ENCODE measurements around the gene RBM3. TPM values are rescaled to one million over a fixed set of nuclear protein-coding genes. Genes with fewer than 3 reads are reported as not detected.

Gene RBM3
- total and polyA plus RNA-seq, 2 experiments from 2014 or later: 64.8 to 135 TPM

DNA sequence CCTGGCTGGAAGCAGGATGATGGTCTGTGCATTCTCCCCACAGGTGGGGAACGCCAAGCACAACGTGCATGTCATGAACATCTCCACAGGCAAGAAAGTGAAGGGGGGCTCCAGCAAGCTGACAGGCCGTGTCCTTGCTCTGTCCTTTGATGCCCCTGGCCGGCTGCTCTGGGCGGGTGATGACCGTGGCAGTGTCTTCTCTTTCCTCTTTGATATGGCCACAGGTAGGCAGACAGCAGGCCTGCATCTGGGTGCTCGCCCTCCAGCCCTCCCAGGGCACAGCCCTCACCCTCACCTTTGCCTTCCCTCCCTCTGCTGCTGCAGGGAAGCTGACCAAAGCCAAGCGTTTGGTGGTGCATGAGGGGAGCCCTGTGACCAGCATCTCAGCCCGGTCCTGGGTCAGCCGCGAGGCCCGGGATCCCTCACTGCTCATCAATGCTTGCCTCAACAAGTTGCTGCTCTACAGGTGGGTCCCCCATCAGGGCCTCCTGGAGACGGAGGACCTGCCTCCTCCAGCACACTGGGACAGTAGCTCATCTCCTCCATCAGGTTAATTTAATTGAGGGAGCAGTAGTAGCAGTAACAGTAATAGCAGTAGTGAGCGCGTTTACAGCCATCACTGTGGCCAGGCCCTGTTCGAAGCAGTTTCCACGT lies 27.6 kb downstream of the RBM3 start:
- no peaks in the 10 kb centered on the region for H3K36me3 ChIP-seq (replicated peaks; ENCODE audit: insufficient read depth, low read depth)
- 81% methylated on average over 17 of the region's 17 CpGs for WGBS (ENCODE audit: low lambda C conversion rate, missing lambda C conversion rate)

DNA sequence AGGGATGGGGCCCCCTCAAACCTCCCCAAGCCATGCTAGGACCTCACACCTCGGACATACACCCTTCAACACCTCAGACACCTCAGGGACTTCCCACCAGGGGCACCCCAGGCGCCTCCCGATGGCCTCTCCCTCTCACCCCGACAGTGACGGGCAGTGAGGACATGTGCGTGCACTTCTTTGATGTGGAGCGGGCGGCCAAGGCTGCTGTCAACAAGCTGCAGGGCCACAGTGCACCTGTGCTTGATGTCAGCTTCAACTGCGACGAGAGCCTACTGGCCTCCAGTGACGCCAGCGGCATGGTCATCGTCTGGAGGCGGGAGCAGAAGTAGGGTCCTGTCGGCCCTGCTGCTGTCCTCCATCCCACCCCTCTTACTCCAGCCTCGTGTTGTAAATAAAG lies 30.4 kb downstream of the RBM3 start:
- DNase-seq (ENCODE audit: low spot score): no peak
- Histone ChIP-seq H3K4me1 (ENCODE audit: insufficient read depth) (no peaks in the 10 kb centered on the region), H3K9me2 (replicated peaks; ENCODE audit: insufficient read depth) (no peaks in the 10 kb centered on the region), H3K79me2 (no peaks in the 10 kb centered on the region), H4K20me1 (ENCODE audit: insufficient read depth, poor library complexity, severe bottlenecking) (no peaks in the 10 kb centered on the region), H2AFZ (no peak overlapping the region), H3K27me3 (no peaks in the 10 kb centered on the region), H3K36me3 (replicated peaks; ENCODE audit: insufficient read depth, low read depth) (no peaks in the 10 kb centered on the region), H3K4me3 (no peak overlapping the region), H3K4me2 (no peak overlapping the region), H3K27ac (no peak overlapping the region), H3K9me3 (ENCODE audit: low read depth) (no peaks in the 10 kb centered on the region)
- WGBS (ENCODE audit: low lambda C conversion rate, missing lambda C conversion rate): 90% methylated on average over 16 of the region's 16 CpGs
- TF ChIP-seq, protein P1, sequence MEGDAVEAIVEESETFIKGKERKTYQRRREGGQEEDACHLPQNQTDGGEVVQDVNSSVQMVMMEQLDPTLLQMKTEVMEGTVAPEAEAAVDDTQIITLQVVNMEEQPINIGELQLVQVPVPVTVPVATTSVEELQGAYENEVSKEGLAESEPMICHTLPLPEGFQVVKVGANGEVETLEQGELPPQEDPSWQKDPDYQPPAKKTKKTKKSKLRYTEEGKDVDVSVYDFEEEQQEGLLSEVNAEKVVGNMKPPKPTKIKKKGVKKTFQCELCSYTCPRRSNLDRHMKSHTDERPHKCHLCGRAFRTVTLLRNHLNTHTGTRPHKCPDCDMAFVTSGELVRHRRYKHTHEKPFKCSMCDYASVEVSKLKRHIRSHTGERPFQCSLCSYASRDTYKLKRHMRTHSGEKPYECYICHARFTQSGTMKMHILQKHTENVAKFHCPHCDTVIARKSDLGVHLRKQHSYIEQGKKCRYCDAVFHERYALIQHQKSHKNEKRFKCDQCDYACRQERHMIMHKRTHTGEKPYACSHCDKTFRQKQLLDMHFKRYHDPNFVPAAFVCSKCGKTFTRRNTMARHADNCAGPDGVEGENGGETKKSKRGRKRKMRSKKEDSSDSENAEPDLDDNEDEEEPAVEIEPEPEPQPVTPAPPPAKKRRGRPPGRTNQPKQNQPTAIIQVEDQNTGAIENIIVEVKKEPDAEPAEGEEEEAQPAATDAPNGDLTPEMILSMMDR (IDR thresholded peaks at IDR 0.05; ENCODE audit: poor library complexity): no peak
- TF ChIP-seq EZH2phosphoT487 (IDR thresholded peaks at IDR 0.05; ENCODE audit: low read depth, severe bottlenecking, unreplicated experiment): no peak
- TF ChIP-seq EZH2 (IDR thresholded peaks at IDR 0.05; ENCODE audit: borderline replicate concordance): no peak

More for the DNA sequence above, 27.6 kb downstream of the RBM3 start:
- no peak overlapping the region for H3K27ac ChIP-seq
- no peaks in the 10 kb centered on the region for H3K9me3 ChIP-seq (ENCODE audit: low read depth)
- H4K20me1 ChIP-seq (ENCODE audit: insufficient read depth, poor library complexity, severe bottlenecking): no peaks in the 10 kb centered on the region
- no peak overlapping the region for H2AFZ ChIP-seq
- no peaks in the 10 kb centered on the region for H3K4me1 ChIP-seq (ENCODE audit: insufficient read depth)
- no peaks in the 10 kb centered on the region for H3K79me2 ChIP-seq
- no peak overlapping the region for H3K4me2 ChIP-seq
- TF ChIP-seq EZH2 (IDR thresholded peaks at IDR 0.05; ENCODE audit: borderline replicate concordance) (no peak), EZH2phosphoT487 (IDR thresholded peaks at IDR 0.05; ENCODE audit: low read depth, severe bottlenecking, unreplicated experiment) (no peak)
- TF ChIP-seq, protein P1 (IDR thresholded peaks at IDR 0.05; ENCODE audit: poor library complexity): no peak
- no peaks in the 10 kb centered on the region for H3K27me3 ChIP-seq
- DNase-seq (ENCODE audit: low spot score): no peak
- H3K4me3 ChIP-seq: no peak overlapping the region
- no peaks in the 10 kb centered on the region for H3K9me2 ChIP-seq (replicated peaks; ENCODE audit: insufficient read depth)

DNA sequence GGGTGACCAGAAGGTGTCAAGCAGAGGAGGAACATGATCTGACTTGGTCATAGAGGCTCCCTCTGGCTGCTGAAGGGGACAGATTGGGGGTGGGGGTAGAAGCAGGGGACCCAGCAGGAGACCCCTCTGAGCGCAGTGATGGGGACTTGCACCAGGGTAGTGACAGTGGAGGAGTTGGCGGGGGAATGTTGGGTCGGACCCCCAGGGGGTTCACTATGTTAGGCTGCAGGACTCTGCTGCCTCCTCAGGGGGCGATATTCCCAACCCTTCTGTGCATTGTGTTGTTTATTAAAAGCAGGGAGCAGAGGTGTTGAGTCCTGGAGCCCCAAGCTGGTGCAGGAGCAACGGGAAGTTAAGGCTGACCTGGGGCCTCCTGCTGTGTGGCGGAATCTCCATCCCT lies 31.8 kb downstream of the RBM3 start:
- Histone ChIP-seq H3K9me3 (ENCODE audit: low read depth) (no peaks in the 10 kb centered on the region), H3K79me2 (no peaks in the 10 kb centered on the region), H4K20me1 (ENCODE audit: insufficient read depth, poor library complexity, severe bottlenecking) (no peaks in the 10 kb centered on the region), H3K9me2 (replicated peaks; ENCODE audit: insufficient read depth) (no peaks in the 10 kb centered on the region), H3K36me3 (replicated peaks; ENCODE audit: insufficient read depth, low read depth) (no peaks in the 10 kb centered on the region), H3K4me3 (no peak overlapping the region), H2AFZ (no peak overlapping the region), H3K27me3 (no peaks in the 10 kb centered on the region), H3K27ac (no peak overlapping the region), H3K4me1 (ENCODE audit: insufficient read depth) (no peaks in the 10 kb centered on the region), H3K4me2 (no peak overlapping the region)
- TF ChIP-seq EZH2phosphoT487 (IDR thresholded peaks at IDR 0.05; ENCODE audit: low read depth, severe bottlenecking, unreplicated experiment) (no peak), EZH2 (IDR thresholded peaks at IDR 0.05; ENCODE audit: borderline replicate concordance) (no peak)
- TF ChIP-seq, protein P1 (IDR thresholded peaks at IDR 0.05; ENCODE audit: poor library complexity): no peak
- 80% methylated on average over 6 of the region's 6 CpGs for WGBS (ENCODE audit: low lambda C conversion rate, missing lambda C conversion rate)
- DNase-seq (ENCODE audit: low spot score): no peak
